Keratinocyte (primary cell): ENCODE data around the gene SLC15A5.

Experiments used
- CTCF ChIP-seq, 3 experiments: IDR thresholded peaks in 1 of 3; conservative IDR thresholded peaks in 1 of 3; optimal IDR thresholded peaks in 1 of 3; 2 replicates in 2 of 3; 3 replicates in 1 of 3; pipeline versions ENCODE3 to v1.5.1; 2011; ENCODE audit warnings: low read length in 3 of 3, mild to moderate bottlenecking in 3 of 3, moderate library complexity in 2 of 3, control low read depth in 1 of 3, inconsistent platforms in 1 of 3; ENCODE audit not compliant: insufficient read depth in 2 of 3; ENCODE audit errors: extremely low read depth in 1 of 3
- EZH2 ChIP-seq: IDR thresholded peaks from one replicate; pipeline ENCODE4 v1.6.1; 2012; ENCODE audit warnings: inconsistent platforms, mild to moderate bottlenecking, low read length, moderate library complexity

- no peak for TF ChIP-seq EZH2
- no peak for TF ChIP-seq CTCF (optimal IDR thresholded peaks at IDR 0.05 in 1 of 3, IDR thresholded peaks at IDR 0.05 in 1 of 3, conservative IDR thresholded peaks at IDR 0.05 in 1 of 3; ENCODE audit: extremely low read depth in 1 of 3, insufficient read depth in 2 of 3, low read length in 3 of 3)
These were observed 113.6 kb downstream of the SLC15A5 start for GRCh38 chr12:16163901-16164300.
